HG03108 (cell line): ENCODE data around the gene LMNTD2.
A peak's percentile ranks its signal among the peaks of the same experiment; 100 is the strongest.

Experiments used
- ATAC-seq: cut with Tn5 transposase; IDR thresholded peaks from one replicate; pipeline ENCODE4 v1.9.1; 2021; ENCODE audit warnings: moderate library complexity; ENCODE audit not compliant: unreplicated experiment

LMNTD2 gene

DNA sequence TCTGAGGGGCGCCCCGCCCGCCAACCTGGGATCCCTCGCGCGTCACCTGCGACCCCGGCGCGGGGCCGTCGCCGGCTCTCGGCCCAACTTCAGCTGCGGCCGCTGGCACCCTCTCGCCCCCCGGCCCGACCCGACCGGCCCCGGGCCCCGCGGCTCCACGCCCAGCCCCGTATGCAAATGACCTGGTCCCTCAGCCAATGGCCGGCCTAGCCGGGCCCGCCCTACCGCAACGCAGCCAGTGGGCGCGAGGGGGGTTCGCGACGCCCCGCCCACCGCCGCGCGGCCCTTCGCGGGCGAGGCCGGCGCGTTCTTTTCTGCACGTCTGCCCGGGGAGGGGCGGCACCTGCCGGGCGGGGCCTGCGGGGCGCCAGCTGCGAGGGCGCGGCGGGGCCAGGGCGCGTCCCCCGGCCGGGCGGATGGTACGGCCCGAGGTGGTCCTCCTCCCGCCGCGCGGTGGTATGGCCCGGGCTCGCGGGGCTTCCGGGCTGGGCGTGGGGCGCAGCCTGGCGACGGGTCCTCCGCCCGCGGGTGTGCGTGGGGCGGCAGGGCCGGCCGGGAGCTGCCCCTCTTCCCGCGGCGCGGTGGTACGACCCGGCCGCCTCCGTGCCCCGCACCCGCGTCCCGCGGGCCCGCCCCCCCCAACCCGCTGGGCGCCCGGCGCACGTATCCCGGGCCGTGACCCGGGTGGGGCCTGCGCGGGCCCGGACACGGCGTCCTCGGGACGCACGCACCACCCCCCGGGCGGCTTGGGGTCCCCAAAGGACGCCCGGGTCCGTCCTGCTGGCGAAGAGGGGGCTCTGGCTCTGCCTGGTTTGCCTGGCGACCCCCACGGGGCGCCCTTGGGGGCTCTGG, 8.0 kb upstream of the LMNTD2 start:
- peak; percentile 85 for ATAC-seq

DNA sequence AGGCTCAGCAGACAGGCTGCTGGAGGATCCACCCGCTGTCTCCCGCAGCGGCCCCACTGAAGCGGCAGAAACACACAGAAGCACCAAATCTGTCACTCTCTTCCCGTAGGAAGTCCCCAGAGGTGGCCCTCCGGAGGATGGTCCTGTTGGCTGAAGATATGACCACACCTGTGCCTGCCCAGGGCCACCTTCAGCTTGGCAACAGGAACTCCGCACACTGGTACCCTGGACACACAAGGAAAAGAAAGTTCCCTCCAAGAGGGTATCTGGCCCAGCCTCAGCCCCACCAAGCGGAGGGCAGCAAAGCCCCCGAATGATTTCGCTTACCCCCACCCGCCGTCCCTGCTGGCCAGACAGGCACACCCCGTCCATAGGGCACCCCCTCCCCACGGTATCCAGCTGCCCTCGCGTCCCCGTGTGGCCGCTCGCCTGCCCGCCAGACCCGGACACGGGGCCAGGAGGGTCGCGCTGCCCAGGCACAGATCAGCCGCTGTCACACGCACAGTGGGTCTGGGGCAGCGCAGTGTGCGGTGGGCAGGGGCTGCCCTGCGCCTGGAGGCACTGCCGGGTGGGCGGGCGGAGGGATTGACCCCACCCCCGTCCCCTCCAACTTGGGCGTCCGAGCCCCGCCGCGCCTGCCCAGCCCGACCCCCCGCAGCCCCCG, 7.2 kb upstream of the LMNTD2 start:
- no peak for ATAC-seq

DNA sequence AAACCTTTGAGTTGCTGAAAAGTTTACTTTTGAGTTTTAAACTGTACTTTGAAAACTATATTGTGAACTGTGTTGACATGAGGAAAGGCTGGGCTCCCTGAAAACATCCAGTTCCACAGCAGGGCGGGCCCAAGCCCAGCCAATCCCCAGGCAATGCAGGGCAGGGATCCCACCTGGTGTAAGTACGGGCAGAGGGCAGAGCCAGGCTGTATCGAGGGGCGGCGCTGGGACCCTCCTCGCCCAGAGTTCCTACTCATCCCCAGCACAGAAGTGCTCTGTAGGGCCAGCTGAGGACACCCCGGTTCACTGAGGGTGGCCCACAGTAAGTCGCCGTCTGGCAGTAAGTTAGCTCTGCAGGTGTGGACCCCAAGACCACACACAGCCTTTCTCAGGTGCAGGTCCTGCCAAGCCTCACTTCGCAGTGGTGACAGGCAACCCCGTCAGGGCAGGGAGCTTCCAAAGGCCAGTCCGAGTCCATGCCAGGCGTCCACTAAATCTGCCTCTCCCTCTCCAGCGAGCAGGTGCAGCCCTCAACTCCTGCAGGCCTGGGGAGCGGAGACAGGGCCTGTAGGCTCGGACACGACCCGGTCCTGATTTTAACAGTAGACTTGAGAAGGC, 6.6 kb upstream of the LMNTD2 start:
- no peak for ATAC-seq

DNA sequence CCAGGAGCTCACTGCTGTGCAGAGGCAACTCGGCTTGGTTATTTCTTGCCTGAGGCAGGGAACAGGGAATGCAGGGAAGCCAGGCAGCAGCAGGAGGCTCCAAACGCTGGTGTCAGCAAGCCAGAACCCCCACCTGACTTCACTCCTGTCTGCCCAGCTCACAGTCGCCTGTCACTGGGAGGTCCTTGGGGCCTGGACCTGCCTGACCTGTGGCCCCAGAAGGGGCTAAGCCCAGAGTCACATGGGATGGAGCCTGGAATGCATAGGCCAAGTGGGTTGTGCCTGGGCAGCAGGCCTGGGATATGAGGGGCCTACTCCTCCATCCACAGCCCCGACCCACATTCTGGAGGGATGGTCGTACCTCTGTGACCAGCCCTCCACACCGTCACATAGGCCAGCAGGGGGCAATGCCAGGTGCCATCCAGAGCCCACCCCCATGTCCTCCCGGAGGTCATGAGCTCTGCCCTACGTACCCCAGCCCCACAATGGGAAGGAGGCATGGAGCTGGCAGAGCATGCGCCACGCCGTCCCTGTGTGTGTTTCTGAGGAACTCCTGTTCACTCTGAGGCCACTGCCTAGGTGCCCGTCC, 5.5 kb upstream of the LMNTD2 start:
- no peak for ATAC-seq

DNA sequence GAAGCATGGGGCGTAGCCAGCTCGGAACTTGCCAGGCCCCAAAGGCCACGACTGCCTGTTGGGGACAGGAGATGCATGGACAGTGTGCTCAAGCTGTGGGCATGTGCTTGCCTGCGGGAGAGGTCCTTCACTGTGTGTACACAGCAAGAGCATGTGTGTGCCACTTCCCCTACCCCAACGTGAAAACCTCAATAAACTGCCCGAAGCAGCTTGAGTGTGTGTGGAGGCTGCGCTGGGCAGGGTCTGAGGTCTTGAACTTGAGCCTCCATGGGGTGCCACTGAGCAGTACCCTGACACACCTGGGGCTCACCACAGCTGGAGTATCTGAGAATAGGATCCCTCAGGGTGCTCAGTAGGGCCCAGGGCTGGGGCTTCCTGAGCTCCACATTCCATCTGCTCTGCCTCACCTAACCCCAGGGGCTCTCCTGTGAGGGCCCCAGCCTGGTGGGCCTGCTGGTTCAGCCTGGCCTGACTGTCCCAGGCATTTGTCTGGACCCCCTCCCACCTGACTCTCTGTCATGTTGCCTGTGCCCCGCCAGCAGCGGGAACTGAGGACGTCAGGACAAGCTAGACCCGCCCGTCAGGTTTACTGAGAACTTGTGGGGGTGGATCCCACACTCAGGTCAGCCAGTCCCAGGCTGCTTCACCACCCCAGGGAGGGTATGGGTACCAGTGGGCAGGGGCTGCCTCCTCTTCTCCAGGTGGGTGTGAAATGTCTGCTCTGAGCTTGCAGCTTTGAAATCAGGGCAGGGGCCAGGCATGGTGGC, 3.5 kb upstream of the LMNTD2 start:
- no peak for ATAC-seq

DNA sequence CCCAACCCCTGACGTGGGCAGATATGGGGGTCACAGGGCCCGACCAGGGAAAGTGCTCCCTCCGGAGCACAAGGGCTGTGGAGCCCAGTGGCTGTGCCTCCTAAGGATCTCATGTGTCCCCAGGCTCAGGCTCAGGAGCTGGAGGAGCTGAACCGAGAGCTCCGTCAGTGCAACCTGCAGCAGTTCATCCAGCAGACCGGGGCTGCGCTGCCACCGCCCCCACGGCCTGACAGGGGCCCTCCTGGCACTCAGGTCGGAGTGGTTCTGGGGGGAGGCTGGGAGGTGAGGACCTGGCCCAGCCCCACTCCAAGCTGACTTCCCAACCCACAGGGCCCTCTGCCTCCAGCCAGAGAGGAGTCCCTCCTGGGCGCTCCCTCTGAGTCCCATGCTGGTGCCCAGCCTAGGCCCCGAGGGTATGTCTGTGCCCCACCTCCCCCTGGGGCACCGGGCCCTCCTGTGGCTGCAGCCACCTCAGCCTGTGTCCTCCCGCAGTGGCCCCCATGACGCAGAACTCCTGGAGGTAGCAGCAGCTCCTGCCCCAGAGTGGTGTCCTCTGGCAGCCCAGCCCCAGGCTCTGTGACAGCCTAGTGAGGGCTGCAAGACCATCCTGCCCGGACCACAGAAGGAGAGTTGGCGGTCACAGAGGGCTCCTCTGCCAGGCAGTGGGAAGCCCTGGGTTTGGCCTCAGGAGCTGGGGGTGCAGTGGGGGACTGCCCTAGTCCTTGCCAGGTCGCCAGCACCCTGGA, 2.7 kb upstream of the LMNTD2 start:
- no peak for ATAC-seq

DNA sequence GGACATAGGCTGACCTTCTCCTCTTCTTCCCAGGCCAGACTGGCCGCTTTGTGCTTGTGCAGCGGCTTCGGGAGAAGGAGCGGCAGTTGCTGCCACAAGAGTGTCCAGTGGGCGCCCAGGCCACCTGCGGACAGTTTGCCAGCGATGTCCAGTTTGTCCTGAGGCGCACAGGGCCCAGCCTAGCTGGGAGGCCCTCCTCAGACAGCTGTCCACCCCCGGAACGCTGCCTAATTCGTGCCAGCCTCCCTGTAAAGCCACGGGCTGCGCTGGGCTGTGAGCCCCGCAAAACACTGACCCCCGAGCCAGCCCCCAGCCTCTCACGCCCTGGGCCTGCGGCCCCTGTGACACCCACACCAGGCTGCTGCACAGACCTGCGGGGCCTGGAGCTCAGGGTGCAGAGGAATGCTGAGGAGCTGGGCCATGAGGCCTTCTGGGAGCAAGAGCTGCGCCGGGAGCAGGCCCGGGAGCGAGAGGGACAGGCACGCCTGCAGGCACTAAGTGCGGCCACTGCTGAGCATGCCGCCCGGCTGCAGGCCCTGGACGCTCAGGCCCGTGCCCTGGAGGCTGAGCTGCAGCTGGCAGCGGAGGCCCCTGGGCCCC, 1.6 kb upstream of the LMNTD2 start:
- ATAC-seq, result no peak

DNA sequence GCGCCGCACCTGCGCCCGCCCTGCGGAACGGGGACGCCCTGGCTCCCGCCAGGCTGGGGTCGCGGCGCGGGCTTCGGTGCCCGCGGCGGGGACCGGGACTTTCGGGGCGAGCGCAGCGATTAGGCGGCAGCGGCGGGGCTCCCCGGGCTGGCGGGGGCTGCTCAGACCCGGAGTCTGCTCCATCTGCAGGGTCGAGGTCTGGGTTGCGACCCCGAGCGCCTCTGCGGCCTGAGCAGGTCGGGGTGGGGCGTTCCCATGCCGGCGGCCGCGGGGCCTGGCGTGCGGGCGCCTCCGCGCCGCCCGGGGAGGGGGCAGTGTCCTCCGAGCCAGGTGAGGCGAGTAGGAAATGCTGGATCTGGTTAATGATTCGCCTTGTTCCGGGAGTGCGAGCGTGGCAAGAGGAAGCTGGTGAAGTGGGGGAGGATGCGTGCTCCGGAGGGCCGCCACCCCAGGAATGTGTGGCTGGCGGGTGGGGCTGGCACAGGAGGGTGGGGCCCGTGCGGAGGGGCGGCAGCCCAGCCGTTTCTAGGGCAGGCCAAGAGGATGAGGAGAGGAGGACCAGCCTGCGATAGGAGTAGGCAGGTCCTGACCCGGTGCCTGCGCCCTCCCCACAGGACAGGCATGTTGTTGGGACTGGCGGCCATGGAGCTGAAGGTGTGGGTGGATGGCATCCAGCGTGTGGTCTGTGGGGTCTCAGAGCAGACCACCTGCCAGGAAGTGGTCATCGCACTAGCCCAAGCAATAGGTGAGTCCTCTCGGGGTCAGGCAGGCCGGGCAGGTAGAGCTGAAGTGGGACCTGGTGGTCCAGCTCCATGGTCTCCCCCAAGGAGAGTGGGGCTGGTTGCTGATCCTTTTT, 838 bp upstream of the LMNTD2 start:
- ATAC-seq, result peak; percentile 15

DNA sequence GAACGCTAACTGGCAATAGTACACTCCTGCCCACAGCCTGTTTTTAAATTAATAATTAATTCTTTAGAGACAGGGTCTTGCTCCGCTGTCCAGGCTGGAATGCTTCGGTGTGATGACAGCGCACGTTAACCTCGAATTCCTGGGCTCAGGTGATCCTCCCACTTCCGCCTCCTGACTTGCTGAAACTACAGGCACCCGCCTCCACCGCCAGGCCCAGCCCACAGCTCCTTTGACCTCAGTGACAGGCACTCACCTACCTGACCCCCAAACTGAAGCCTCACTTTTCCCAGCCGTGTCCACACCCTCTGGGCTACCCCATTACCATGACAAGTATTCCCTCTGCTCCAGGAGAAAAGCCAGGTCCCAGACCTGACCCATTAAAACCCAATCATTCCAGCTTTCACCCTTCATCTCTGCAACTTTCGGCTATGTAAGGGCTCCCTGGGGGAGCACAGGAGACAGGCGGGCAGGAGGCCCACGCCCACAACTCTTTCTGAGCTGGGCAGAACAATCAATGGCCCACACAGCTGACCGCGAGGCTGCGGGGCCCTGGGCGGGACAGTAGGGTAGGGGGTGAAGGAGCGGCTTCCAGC, 730 bp downstream of the LMNTD2 start:
- no peak for ATAC-seq

DNA sequence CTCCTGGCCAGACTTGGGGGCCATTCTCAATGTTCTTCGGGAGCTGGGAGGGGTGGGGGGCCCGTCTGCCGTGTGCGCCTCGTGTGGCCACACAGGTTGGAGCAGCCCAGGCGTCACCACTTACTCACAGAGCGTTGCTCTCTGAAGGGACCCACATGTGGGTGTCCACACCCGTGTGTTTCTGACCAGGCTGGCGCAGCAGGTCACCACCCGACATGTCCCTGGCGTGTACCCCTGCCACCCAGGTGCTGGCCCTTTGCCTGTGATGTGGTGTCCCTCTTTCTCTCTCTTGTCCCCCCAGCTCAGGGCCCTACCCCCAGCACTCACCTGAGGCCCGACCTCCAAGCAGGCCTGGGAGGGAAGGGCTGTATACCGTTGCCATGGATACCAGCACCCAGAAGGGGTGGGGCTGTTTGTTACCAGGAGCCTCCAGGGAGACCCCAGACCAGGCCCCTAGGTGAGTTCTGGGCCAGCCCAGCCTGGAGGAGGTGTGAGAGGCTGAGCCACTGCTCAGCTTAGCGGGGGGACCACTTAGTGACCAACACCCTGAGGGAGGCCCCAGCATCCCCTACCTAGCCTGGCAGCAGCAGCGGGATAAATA, 1.4 kb downstream of the LMNTD2 start:
- no peak for ATAC-seq

DNA sequence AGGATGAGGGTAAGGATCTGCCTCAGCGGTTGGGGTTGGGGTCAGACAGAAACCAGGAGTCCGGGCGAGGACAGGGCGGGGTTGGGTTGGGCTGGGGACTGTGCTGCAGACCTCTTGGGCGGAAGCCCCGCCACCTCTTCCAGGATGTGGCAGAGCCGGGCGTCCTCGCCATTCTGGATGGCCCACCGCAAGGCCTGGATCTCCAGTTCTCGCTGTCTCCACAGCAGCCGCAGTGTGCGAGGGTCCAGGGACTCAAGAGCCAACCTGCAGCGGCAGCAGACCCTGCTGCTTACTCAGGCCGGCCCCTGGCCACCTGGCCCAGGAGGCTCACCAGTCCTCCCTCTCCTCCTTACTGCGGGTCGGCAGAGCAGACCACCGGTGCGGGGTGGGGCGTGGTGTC, 2.0 kb downstream of the LMNTD2 start:
- no peak for ATAC-seq

DNA sequence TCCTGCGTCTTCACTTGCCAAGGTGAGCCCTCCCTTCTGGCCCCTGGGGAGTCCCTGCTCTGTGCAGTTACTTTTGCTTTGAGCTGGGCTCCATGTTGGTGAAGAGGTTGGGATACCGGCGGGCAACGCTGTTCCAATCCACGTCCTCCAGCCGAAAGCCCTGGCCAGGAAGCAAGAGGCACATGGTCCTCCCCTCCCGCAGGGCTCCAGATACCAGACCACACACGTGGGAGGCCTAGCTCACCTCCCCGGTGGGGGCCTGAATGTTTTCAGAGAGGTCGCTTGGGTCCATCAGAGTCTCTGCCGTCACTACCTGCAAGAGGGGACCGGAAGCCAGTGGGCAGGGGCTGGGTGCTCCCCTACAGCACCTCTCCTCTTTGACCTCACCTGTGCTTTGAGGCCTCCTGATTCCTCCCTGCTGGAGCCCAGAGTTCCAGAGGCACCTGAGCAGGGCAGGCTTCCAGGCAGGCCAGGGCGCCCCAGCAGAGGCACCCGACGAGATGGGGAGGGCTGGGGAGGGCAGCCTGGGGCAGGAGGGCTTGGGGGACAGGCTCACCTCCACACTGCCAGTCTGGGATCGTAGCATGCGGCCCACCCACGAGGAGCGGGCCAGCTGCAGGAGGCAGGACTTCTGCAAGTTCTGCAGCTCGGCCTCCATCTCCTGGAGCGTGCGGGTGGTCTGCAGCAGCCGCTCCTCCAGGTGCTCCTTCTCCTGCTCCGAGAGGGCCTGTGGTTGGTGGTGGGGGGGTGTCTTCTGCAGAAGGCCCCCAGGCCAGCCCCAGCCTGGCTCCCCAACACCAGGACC, 3.0 kb downstream of the LMNTD2 start:
- ATAC-seq, result no peak

DNA sequence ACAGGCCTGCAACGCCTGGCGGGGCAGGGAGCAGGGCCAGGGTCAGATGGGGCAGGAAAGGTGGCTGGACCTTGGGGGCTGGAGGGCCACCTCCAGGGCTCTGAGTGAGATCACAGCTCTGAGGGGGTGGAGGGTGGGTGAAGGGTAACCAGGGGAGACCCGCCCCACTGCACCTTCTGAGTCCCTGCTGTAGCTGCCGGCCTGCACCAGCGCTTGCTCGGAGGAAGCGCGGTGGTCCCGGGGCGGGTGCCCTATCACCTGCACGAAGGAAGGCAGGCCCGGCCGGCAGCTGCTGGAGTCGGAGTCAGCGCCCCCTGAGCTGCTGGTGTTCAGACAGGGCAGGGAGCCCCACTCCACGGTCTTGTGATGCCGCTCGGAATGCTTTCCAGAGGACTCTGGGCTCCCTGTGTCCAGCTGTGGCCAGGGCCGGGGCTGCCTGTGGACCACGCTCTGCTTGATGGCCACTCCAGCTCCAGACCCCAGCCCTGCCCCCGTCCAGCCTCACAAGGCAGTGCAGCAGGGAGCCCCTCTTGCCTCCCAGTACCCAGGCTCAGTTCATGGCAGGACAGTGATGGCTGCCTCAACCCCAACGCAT, 3.8 kb downstream of the LMNTD2 start:
- ATAC-seq, result no peak

DNA sequence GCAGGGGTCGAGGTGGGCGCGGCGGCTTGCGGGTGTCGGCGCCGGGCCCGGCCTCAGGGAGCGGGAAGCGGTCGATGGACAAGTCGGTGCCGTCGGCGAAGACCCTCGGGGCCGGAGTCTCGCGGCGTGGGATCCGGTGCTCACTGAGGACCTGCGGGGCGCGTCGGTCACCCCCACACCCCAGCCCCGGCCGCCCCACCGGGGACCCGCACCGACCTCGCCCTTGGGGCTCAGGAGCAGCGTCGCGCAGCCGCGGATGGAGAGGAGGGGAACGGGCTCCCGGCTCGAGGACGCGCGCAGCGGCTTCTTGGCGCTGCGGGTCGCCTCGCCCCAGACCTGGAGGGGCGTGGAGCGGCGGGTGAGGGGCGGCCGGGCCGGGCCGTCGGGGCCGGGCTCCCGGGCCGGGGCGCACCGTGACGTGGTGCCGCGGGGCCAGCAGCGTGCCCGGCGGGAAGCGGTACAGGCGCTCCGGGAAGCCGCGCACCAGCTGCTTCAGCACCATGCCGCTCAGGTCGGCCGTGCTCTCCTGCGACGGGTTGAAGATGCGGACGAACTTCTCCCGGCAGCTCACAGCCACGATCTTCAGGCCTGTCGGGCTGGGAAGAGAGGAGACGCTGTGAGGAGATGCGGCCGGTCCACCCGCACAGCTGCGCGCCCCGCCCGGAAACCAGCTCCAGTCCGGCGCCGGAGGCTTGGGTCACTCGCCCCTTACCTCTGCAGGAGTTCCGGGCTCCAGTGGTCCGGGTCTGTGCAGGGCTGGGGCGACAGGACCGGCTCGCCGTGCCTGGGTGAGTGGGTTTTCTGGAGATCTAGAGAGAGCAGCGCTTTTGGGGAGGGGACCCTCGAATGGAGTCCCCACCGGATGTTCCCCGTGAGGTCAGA, 4.5 kb downstream of the LMNTD2 start:
- ATAC-seq, result no peak

DNA sequence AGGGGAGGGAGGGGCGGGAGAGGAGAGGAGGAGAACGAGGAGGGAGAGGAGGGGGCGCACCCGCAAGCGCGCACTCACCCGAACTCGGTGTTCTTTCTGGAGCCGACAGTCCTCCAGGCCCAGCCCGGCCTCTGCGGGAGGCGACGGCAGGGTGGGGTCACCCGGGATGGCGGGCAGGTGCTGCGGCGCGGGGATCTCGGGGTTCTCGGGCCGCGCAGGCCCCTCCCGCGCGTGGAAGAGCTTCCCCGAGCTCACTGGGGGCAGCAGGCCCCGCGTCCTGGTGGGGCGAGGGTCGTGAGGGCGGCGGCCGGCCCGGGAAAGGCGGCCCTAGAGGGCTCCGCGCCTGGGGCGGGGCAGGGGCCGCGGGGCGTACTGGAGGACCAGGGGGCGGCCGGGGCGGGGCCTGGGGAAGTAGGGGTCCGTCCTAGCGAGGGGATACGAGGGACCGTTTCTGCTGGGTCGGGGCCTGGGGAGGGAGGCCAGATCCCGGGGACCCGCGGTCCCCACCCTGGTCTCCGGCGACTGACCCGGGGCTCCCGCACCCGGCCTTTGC, 5.2 kb downstream of the LMNTD2 start:
- ATAC-seq, result no peak
